WTC11 (cell line): ENCODE data around the gene LCE6A. TPM values are rescaled to one million over a fixed set of nuclear protein-coding genes. Genes with fewer than 3 reads are reported as not detected.

Source experiments
- ATAC-seq: fragments of 200-7000 bp; cut with Tn5 transposase; 2 replicates; pipeline ENCODE4 v1.10.0; 2021; ENCODE audit warnings: mild to moderate bottlenecking, moderate library complexity
- CTCF ChIA-PET: fragments of 300-600 bp; sonication (Branson Sonifier 250); formaldehyde crosslinking; loops from one replicate; lab custom pipeline; 2021; ENCODE audit warnings: antibody characterized with exemption; lab: Charles Lee
- POLR2A ChIA-PET: fragments of 350-600 bp; sonication (Branson Sonifier 250); formaldehyde crosslinking; loops from one replicate; lab custom pipeline; 2021; ENCODE audit warnings: antibody characterized with exemption; lab: Charles Lee
- DNase-seq: peaks from one replicate; pipeline ENCODE4 v3.0.0; 2021; ENCODE audit warnings: low spot score
- H3K27ac Mint-ChIP-seq: 2 replicates; pipeline ENCODE4 v1.8.0; 2021; ENCODE audit warnings: mixed read lengths
- H3K27me3 Mint-ChIP-seq: 2 replicates; pipeline ENCODE4 v1.8.0; 2021; ENCODE audit warnings: low read depth, mild to moderate bottlenecking, moderate library complexity, mixed read lengths
- H3K36me3 Mint-ChIP-seq: 2 replicates; pipeline ENCODE4 v1.8.0; 2021; ENCODE audit warnings: mixed read lengths
- H3K4me1 Mint-ChIP-seq: 2 replicates; pipeline ENCODE4 v1.8.0; 2022; ENCODE audit warnings: mixed read lengths
- H3K4me3 Mint-ChIP-seq: 2 replicates; pipeline ENCODE4 v1.8.0; 2021; ENCODE audit warnings: mild to moderate bottlenecking, moderate library complexity, mixed read lengths
- H3K9me3 Mint-ChIP-seq: 2 replicates; pipeline ENCODE4 v1.8.0; 2021; ENCODE audit warnings: mixed read lengths
- CREM ChIP-seq: sonication (generic); formaldehyde crosslinking; IDR thresholded peaks from 2 replicates; pipeline ENCODE4 v1.8.1; 2022; ENCODE audit warnings: mild to moderate bottlenecking, missing genetic modification reagents, moderate library complexity
- EMX1 ChIP-seq: fragments of 250-450 bp; sonication (Bioruptor Pico); IDR thresholded peaks from 2 replicates; pipeline ENCODE4 v1.8.0; 2021; ENCODE audit warnings: mild to moderate bottlenecking
- GTF2I ChIP-seq: fragments of 250-450 bp; sonication (Bioruptor Pico); conservative IDR thresholded peaks from 2 replicates; pipeline ENCODE4 v1.4.0; 2021; ENCODE audit warnings: mild to moderate bottlenecking
- HMGA2 ChIP-seq: fragments of 250-450 bp; sonication (Bioruptor Pico); IDR thresholded peaks from 2 replicates; pipeline ENCODE4 v1.4.0; 2021; ENCODE audit warnings: mild to moderate bottlenecking, moderate library complexity
- KAT7 ChIP-seq: sonication (generic); formaldehyde crosslinking; IDR thresholded peaks from 2 replicates; pipeline ENCODE4 v1.8.1; 2023; ENCODE audit warnings: missing genetic modification reagents, mild to moderate bottlenecking, borderline replicate concordance
- NFE2L1 ChIP-seq: sonication (generic); formaldehyde crosslinking; IDR thresholded peaks from 2 replicates; pipeline ENCODE4 v1.8.1; 2023; ENCODE audit warnings: missing genetic modification reagents
- NR1H2 ChIP-seq: sonication (generic); formaldehyde crosslinking; IDR thresholded peaks from 2 replicates; pipeline ENCODE4 v1.9.0; 2021; ENCODE audit warnings: mild to moderate bottlenecking, moderate library complexity, missing genetic modification reagents
- RORB ChIP-seq: fragments of 250-450 bp; sonication (Bioruptor Pico); IDR thresholded peaks from 2 replicates; pipeline ENCODE4 v1.9.0; 2021; ENCODE audit warnings: mild to moderate bottlenecking
- SMAD4 ChIP-seq: sonication (generic); formaldehyde crosslinking; IDR thresholded peaks from 2 replicates; pipeline ENCODE4 v1.8.0; 2022; ENCODE audit warnings: mild to moderate bottlenecking, missing genetic modification reagents
- SOX15 ChIP-seq: fragments of 250-450 bp; sonication (Bioruptor Pico); IDR thresholded peaks from 2 replicates; pipeline ENCODE4 v1.9.0; 2021; ENCODE audit warnings: mild to moderate bottlenecking
- ZBTB21 ChIP-seq: sonication (generic); formaldehyde crosslinking; IDR thresholded peaks from 2 replicates; pipeline ENCODE4 v1.8.1; 2023; ENCODE audit warnings: mild to moderate bottlenecking, missing genetic modification reagents, borderline replicate concordance
- ZNF671 ChIP-seq: fragments of 250-450 bp; sonication (Bioruptor Pico); IDR thresholded peaks from 2 replicates; pipeline ENCODE4 v1.8.0; 2021; ENCODE audit warnings: mild to moderate bottlenecking
- total RNA-seq: library from RNA; stranded (reverse); gene quantifications from 3 replicates; pipeline ENCODE4 v1.2.3, GENCODE V29; 2021
- TF ChIP-seq, protein P1 (sequence below): sonication (generic); formaldehyde crosslinking; conservative IDR thresholded peaks from 2 replicates; pipeline ENCODE4 v1.8.1; 2023; ENCODE audit warnings: mild to moderate bottlenecking, low read depth, missing genetic modification reagents, moderate library complexity
- TF ChIP-seq, protein P2 (sequence below): sonication (generic); formaldehyde crosslinking; IDR thresholded peaks from 2 replicates; pipeline ENCODE4 v1.8.1; 2023; ENCODE audit warnings: mild to moderate bottlenecking, moderate library complexity, missing genetic modification reagents
- TF ChIP-seq, protein P3 (sequence below): sonication (generic); formaldehyde crosslinking; IDR thresholded peaks from 2 replicates; pipeline ENCODE4 v1.8.1; 2022; ENCODE audit warnings: low read depth, missing genetic modification reagents, borderline replicate concordance
- TF ChIP-seq, protein P4 (sequence below): sonication (generic); formaldehyde crosslinking; IDR thresholded peaks from 2 replicates; pipeline ENCODE4 v1.8.1; 2023; ENCODE audit warnings: mild to moderate bottlenecking, missing genetic modification reagents
- TF ChIP-seq, protein P5 (sequence below): sonication (generic); formaldehyde crosslinking; IDR thresholded peaks from 2 replicates; pipeline ENCODE4 v1.8.0; 2022; ENCODE audit warnings: mild to moderate bottlenecking, missing genetic modification reagents
- TF ChIP-seq, protein P6 (sequence below): sonication (generic); formaldehyde crosslinking; IDR thresholded peaks from 2 replicates; pipeline ENCODE4 v1.8.1; 2023; ENCODE audit warnings: mild to moderate bottlenecking, missing genetic modification reagents, borderline replicate concordance
- TF ChIP-seq, protein P7 (sequence below): sonication (generic); formaldehyde crosslinking; IDR thresholded peaks from 2 replicates; pipeline ENCODE4 v1.8.1; 2023; ENCODE audit warnings: mild to moderate bottlenecking, missing genetic modification reagents, moderate library complexity
- TF ChIP-seq, protein P8 (sequence below): fragments of 250-450 bp; sonication (Bioruptor Pico); IDR thresholded peaks from 2 replicates; pipeline ENCODE4 v1.9.0; 2021; ENCODE audit warnings: mild to moderate bottlenecking, borderline replicate concordance

The LCE6A gene
- total RNA-seq, 1 experiment from 2014 or later = not detected

DNA sequence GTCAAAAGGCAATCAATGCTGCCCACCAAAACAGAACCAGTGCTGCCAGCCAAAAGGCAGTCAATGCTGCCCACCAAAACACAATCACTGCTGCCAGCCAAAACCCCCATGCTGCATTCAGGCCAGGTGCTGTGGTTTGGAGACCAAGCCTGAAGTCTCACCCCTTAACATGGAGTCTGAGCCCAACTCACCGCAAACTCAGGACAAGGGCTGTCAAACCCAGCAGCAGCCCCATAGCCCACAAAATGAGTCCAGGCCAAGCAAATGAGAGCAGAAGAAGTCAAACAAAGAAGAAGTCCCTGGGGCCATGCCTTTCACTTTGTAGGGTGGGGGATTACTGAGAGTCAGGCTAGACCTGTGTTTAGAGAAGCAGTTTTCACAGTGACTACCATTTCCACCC, 41.9 kb downstream of the LCE6A start:
- Mint-ChIP-seq H3K4me3 (no peak overlapping the region), H3K9me3 (peaks cover 33% of the 10 kb centered on the region), H3K4me1 (no peaks in the 10 kb centered on the region), H3K36me3 (peaks cover 3% of the 10 kb centered on the region), H3K27ac (no peak overlapping the region), H3K27me3 (no peaks in the 10 kb centered on the region)
- ATAC-seq (no peak), DNase-seq (no peak)
- CTCF ChIA-PET = no interaction called here
- POLR2A ChIA-PET = no interaction called here
- TF ChIP-seq, protein P1, sequence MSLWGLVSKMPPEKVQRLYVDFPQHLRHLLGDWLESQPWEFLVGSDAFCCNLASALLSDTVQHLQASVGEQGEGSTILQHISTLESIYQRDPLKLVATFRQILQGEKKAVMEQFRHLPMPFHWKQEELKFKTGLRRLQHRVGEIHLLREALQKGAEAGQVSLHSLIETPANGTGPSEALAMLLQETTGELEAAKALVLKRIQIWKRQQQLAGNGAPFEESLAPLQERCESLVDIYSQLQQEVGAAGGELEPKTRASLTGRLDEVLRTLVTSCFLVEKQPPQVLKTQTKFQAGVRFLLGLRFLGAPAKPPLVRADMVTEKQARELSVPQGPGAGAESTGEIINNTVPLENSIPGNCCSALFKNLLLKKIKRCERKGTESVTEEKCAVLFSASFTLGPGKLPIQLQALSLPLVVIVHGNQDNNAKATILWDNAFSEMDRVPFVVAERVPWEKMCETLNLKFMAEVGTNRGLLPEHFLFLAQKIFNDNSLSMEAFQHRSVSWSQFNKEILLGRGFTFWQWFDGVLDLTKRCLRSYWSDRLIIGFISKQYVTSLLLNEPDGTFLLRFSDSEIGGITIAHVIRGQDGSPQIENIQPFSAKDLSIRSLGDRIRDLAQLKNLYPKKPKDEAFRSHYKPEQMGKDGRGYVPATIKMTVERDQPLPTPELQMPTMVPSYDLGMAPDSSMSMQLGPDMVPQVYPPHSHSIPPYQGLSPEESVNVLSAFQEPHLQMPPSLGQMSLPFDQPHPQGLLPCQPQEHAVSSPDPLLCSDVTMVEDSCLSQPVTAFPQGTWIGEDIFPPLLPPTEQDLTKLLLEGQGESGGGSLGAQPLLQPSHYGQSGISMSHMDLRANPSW (CRISPR knock-in tag) = no peak
- no peak for TF ChIP-seq SOX15 (CRISPR knock-in tag)
- TF ChIP-seq NR1H2 = no peak
- TF ChIP-seq NFE2L1 (CRISPR knock-in tag) = no peak
- no peak for TF ChIP-seq GTF2I (CRISPR knock-in tag)
- TF ChIP-seq, protein P2, sequence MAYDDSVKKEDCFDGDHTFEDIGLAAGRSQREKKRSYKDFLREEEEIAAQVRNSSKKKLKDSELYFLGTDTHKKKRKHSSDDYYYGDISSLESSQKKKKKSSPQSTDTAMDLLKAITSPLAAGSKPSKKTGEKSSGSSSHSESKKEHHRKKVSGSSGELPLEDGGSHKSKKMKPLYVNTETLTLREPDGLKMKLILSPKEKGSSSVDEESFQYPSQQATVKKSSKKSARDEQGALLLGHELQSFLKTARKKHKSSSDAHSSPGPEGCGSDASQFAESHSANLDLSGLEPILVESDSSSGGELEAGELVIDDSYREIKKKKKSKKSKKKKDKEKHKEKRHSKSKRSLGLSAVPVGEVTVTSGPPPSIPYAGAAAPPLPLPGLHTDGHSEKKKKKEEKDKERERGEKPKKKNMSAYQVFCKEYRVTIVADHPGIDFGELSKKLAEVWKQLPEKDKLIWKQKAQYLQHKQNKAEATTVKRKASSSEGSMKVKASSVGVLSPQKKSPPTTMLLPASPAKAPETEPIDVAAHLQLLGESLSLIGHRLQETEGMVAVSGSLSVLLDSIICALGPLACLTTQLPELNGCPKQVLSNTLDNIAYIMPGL (CRISPR knock-in tag) = no peak
- TF ChIP-seq RORB (CRISPR knock-in tag) = no peak
- TF ChIP-seq EMX1 (CRISPR knock-in tag) = no peak
- TF ChIP-seq, protein P3, sequence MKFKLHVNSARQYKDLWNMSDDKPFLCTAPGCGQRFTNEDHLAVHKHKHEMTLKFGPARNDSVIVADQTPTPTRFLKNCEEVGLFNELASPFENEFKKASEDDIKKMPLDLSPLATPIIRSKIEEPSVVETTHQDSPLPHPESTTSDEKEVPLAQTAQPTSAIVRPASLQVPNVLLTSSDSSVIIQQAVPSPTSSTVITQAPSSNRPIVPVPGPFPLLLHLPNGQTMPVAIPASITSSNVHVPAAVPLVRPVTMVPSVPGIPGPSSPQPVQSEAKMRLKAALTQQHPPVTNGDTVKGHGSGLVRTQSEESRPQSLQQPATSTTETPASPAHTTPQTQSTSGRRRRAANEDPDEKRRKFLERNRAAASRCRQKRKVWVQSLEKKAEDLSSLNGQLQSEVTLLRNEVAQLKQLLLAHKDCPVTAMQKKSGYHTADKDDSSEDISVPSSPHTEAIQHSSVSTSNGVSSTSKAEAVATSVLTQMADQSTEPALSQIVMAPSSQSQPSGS (CRISPR knock-in tag) = no peak
- TF ChIP-seq, protein P4, sequence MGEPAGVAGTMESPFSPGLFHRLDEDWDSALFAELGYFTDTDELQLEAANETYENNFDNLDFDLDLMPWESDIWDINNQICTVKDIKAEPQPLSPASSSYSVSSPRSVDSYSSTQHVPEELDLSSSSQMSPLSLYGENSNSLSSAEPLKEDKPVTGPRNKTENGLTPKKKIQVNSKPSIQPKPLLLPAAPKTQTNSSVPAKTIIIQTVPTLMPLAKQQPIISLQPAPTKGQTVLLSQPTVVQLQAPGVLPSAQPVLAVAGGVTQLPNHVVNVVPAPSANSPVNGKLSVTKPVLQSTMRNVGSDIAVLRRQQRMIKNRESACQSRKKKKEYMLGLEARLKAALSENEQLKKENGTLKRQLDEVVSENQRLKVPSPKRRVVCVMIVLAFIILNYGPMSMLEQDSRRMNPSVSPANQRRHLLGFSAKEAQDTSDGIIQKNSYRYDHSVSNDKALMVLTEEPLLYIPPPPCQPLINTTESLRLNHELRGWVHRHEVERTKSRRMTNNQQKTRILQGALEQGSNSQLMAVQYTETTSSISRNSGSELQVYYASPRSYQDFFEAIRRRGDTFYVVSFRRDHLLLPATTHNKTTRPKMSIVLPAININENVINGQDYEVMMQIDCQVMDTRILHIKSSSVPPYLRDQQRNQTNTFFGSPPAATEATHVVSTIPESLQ (CRISPR knock-in tag) = no peak
- no peak for TF ChIP-seq ZNF671 (CRISPR knock-in tag)
- TF ChIP-seq, protein P5, sequence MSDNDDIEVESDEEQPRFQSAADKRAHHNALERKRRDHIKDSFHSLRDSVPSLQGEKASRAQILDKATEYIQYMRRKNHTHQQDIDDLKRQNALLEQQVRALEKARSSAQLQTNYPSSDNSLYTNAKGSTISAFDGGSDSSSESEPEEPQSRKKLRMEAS (CRISPR knock-in tag) = no peak
- no peak for TF ChIP-seq ZBTB21 (CRISPR knock-in tag)
- no peak for TF ChIP-seq CREM (CRISPR knock-in tag)
- TF ChIP-seq, protein P6, sequence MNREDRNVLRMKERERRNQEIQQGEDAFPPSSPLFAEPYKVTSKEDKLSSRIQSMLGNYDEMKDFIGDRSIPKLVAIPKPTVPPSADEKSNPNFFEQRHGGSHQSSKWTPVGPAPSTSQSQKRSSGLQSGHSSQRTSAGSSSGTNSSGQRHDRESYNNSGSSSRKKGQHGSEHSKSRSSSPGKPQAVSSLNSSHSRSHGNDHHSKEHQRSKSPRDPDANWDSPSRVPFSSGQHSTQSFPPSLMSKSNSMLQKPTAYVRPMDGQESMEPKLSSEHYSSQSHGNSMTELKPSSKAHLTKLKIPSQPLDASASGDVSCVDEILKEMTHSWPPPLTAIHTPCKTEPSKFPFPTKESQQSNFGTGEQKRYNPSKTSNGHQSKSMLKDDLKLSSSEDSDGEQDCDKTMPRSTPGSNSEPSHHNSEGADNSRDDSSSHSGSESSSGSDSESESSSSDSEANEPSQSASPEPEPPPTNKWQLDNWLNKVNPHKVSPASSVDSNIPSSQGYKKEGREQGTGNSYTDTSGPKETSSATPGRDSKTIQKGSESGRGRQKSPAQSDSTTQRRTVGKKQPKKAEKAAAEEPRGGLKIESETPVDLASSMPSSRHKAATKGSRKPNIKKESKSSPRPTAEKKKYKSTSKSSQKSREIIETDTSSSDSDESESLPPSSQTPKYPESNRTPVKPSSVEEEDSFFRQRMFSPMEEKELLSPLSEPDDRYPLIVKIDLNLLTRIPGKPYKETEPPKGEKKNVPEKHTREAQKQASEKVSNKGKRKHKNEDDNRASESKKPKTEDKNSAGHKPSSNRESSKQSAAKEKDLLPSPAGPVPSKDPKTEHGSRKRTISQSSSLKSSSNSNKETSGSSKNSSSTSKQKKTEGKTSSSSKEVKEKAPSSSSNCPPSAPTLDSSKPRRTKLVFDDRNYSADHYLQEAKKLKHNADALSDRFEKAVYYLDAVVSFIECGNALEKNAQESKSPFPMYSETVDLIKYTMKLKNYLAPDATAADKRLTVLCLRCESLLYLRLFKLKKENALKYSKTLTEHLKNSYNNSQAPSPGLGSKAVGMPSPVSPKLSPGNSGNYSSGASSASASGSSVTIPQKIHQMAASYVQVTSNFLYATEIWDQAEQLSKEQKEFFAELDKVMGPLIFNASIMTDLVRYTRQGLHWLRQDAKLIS (CRISPR knock-in tag) = no peak
- TF ChIP-seq, protein P7, sequence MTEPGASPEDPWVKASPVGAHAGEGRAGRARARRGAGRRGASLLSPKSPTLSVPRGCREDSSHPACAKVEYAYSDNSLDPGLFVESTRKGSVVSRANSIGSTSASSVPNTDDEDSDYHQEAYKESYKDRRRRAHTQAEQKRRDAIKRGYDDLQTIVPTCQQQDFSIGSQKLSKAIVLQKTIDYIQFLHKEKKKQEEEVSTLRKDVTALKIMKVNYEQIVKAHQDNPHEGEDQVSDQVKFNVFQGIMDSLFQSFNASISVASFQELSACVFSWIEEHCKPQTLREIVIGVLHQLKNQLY = no peak
- TF ChIP-seq HMGA2 (CRISPR knock-in tag) = no peak
- no peak for TF ChIP-seq SMAD4 (CRISPR knock-in tag)
- TF ChIP-seq, protein P8, sequence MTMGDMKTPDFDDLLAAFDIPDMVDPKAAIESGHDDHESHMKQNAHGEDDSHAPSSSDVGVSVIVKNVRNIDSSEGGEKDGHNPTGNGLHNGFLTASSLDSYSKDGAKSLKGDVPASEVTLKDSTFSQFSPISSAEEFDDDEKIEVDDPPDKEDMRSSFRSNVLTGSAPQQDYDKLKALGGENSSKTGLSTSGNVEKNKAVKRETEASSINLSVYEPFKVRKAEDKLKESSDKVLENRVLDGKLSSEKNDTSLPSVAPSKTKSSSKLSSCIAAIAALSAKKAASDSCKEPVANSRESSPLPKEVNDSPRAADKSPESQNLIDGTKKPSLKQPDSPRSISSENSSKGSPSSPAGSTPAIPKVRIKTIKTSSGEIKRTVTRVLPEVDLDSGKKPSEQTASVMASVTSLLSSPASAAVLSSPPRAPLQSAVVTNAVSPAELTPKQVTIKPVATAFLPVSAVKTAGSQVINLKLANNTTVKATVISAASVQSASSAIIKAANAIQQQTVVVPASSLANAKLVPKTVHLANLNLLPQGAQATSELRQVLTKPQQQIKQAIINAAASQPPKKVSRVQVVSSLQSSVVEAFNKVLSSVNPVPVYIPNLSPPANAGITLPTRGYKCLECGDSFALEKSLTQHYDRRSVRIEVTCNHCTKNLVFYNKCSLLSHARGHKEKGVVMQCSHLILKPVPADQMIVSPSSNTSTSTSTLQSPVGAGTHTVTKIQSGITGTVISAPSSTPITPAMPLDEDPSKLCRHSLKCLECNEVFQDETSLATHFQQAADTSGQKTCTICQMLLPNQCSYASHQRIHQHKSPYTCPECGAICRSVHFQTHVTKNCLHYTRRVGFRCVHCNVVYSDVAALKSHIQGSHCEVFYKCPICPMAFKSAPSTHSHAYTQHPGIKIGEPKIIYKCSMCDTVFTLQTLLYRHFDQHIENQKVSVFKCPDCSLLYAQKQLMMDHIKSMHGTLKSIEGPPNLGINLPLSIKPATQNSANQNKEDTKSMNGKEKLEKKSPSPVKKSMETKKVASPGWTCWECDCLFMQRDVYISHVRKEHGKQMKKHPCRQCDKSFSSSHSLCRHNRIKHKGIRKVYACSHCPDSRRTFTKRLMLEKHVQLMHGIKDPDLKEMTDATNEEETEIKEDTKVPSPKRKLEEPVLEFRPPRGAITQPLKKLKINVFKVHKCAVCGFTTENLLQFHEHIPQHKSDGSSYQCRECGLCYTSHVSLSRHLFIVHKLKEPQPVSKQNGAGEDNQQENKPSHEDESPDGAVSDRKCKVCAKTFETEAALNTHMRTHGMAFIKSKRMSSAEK = no peak
- TF ChIP-seq KAT7 (CRISPR knock-in tag) = no peak
